ENCODE data around the gene WNT6. TPM values are rescaled to one million over a fixed set of nuclear protein-coding genes. Genes with fewer than 3 reads are reported as not detected.

The WNT6 gene
- total RNA-seq, 1 donor from 2014 or later = not detected

DNA sequence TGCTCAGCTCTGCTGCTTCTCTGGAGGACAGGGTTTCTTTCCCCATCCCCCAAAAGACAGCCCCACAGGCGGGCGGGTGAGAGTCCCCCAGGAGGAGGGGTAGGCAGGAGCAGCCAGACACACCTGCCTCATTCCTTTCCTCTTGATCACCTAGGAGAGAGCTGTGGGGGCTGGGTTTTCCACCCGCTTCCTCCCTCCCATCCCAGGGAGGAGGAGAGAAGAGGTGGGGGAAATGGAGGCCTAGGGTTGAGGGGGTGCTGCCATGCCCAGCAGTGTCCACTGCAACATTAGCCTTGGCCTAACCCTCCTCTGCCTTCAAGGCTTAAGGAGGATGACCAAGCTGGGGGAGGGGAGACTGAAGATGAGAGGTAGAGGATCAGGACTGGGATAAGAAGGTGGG, 35.7 kb downstream of the WNT6 start:
- Mint-ChIP-seq H3K36me3 (ENCODE audit: low read depth, unreplicated experiment) (peaks cover 9% of the 10 kb centered on the region), H3K4me3 (ENCODE audit: unreplicated experiment) (no peak overlapping the region), H3K27me3 (ENCODE audit: unreplicated experiment) (peaks cover 50% of the 10 kb centered on the region), H3K9me3 (ENCODE audit: unreplicated experiment) (no peaks in the 10 kb centered on the region), H3K4me1 (ENCODE audit: unreplicated experiment) (peaks cover 12% of the 10 kb centered on the region), H3K27ac (ENCODE audit: unreplicated experiment) (no peak overlapping the region)
- TF ChIP-seq, protein P1, sequence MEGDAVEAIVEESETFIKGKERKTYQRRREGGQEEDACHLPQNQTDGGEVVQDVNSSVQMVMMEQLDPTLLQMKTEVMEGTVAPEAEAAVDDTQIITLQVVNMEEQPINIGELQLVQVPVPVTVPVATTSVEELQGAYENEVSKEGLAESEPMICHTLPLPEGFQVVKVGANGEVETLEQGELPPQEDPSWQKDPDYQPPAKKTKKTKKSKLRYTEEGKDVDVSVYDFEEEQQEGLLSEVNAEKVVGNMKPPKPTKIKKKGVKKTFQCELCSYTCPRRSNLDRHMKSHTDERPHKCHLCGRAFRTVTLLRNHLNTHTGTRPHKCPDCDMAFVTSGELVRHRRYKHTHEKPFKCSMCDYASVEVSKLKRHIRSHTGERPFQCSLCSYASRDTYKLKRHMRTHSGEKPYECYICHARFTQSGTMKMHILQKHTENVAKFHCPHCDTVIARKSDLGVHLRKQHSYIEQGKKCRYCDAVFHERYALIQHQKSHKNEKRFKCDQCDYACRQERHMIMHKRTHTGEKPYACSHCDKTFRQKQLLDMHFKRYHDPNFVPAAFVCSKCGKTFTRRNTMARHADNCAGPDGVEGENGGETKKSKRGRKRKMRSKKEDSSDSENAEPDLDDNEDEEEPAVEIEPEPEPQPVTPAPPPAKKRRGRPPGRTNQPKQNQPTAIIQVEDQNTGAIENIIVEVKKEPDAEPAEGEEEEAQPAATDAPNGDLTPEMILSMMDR (IDR thresholded peaks at IDR 0.05; ENCODE audit: unreplicated experiment) = no peak
- no peak for DNase-seq (ENCODE audit: low spot score)

DNA sequence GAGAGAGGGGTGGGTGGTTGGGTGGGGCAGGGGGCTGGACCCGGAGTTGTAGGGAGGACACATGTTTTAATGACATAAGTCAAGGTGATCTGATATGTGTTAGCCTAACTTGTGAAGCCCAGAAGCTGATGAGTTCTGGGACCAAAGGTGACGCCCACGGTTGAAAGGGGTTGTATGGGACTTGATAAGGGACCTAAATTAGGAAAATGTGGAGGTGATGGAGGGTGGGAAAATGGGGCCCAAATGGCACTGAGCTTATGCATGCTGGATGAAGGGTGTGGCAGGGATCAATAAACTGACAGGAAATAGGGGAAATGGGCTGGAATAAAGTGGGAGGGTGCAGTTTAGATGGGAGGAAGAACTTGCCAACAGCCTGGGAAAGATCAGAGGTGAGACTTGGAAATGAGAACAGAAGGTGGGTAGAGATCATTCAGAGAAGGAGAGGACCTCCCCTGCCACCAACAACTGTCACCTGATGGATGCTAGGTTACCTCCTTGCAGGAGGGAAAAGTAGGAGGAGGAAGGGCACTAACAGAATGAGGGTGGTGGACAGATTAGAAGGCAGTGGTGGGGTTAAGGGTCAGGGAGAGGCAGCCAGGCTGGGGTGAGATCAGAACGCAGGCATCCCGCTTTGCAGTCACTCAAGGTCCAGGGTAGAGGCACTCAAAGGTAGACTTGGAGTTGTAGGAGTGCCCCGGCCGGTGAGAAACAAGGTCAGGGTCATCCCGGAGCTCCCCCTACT, 36.3 kb downstream of the WNT6 start:
- peaks cover under 1% of the 10 kb centered on the region for H3K9me3 Mint-ChIP-seq (ENCODE audit: unreplicated experiment)
- TF ChIP-seq, protein P1 (IDR thresholded peaks at IDR 0.05; ENCODE audit: unreplicated experiment) = no peak
- H3K27me3 Mint-ChIP-seq (ENCODE audit: unreplicated experiment) = peaks cover 47% of the 10 kb centered on the region
- H3K27ac Mint-ChIP-seq (ENCODE audit: unreplicated experiment) = peak overlapping the region; percentile 57
- peak overlapping the region; percentile 37 for H3K4me3 Mint-ChIP-seq (ENCODE audit: unreplicated experiment)
- H3K36me3 Mint-ChIP-seq (ENCODE audit: low read depth, unreplicated experiment) = peaks cover 9% of the 10 kb centered on the region
- H3K4me1 Mint-ChIP-seq (ENCODE audit: unreplicated experiment) = peaks cover 12% of the 10 kb centered on the region
- DNase-seq (ENCODE audit: low spot score) = no peak

DNA sequence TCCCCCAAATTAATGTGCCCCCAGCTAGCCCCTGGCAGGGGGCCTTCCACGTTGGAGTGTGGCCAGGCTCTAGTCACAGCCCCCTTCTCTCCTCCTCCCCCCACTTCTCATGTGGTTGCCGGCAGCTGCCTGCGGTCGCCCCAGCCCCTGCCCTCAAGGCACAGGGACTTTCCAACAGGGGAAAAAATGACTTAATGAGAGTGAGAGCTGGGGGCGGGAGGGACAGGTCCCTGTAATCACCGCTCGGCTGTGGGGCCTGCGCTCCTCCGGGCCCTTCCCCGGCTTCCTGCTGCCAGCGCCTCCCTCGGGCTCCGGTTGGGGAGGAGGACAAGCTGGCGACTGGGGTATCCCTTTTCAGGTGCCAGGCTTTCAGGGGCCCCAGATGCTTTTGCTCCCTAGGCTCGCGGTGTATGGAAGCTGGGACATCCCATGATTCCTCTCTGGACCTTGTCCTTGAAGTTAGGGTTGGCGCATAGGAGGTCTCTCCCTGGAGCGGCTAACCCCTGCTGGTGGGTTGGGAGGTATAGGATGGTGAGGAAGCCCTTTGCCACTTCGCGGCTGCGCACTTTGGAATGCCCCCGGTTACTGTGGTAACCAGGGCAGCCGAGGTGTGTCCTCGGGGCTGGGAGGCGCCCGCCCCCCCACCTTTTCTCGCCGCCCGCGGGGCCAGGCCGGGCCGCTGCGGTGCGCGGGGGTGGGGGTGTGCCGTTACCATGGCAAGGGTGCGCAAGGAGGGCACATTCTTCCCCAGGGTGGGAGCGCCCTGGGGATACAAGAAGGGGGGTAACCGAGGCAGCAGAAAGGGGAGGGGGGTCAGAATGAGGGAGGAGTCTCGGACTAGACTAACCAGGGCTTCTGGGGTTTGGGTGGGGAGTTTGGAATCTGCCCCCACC, 37.1 kb downstream of the WNT6 start:
- no peak for DNase-seq (ENCODE audit: low spot score)
- peaks cover 12% of the 10 kb centered on the region for H3K4me1 Mint-ChIP-seq (ENCODE audit: unreplicated experiment)
- H3K9me3 Mint-ChIP-seq (ENCODE audit: unreplicated experiment) = peaks cover 5% of the 10 kb centered on the region
- H3K4me3 Mint-ChIP-seq (ENCODE audit: unreplicated experiment) = no peak overlapping the region
- H3K27me3 Mint-ChIP-seq (ENCODE audit: unreplicated experiment) = peaks cover 41% of the 10 kb centered on the region
- TF ChIP-seq, protein P1 (IDR thresholded peaks at IDR 0.05; ENCODE audit: unreplicated experiment) = no peak
- no peak overlapping the region for H3K27ac Mint-ChIP-seq (ENCODE audit: unreplicated experiment)
- peaks cover 9% of the 10 kb centered on the region for H3K36me3 Mint-ChIP-seq (ENCODE audit: low read depth, unreplicated experiment)

DNA sequence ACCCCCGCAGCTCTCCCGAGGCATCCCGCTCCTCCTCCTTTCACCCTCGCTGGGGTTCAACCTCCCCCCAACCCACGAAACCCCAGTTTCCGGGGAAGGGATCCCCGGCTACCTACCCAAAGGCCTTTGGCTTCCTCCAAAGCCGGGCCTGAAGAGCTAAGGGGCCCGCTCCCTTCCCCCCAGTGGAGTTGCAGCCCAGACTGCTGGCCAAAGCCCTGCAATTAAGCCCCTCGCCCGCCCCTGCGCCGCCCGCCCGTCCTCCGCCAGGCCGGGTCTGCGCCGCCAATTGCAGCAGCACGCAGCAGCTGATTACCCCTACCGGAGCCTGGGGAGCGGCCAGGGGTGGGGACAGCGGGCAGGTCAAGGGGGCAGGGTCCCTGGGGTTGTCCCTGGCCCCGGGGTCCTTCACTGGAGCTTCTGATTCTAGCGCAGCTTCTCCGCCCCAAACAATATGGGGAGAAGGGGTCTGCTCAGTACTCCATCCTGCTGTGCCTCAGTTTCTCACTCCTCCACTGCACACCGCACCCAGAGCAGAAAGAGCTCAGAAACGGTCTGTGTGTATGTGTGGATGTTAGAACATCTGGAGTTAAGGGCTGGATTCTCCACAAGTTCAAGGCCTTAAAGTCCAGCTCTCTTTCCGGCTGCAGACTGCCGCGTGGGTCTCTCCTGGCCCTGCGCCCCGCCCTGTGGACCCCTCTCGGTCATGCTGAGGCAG, 37.9 kb downstream of the WNT6 start:
- H3K36me3 Mint-ChIP-seq (ENCODE audit: low read depth, unreplicated experiment) = peaks cover 9% of the 10 kb centered on the region
- H3K9me3 Mint-ChIP-seq (ENCODE audit: unreplicated experiment) = peaks cover 5% of the 10 kb centered on the region
- no peak overlapping the region for H3K4me3 Mint-ChIP-seq (ENCODE audit: unreplicated experiment)
- TF ChIP-seq, protein P1 (IDR thresholded peaks at IDR 0.05; ENCODE audit: unreplicated experiment) = no peak
- peaks cover 12% of the 10 kb centered on the region for H3K4me1 Mint-ChIP-seq (ENCODE audit: unreplicated experiment)
- peaks cover 37% of the 10 kb centered on the region for H3K27me3 Mint-ChIP-seq (ENCODE audit: unreplicated experiment)
- H3K27ac Mint-ChIP-seq (ENCODE audit: unreplicated experiment) = no peak overlapping the region
- no peak for DNase-seq (ENCODE audit: low spot score)
